HEK293 (cell line): Measurements from ENCODE around the gene RASSF3.

ENCODE experiments used
- CTCF ChIA-PET: fragments of 350-600 bp; formaldehyde crosslinking; extraction: SDS; loops from one replicate; lab custom pipeline; 2021; ENCODE audit warnings: antibody characterized with exemption; lab: Yijun Ruan, JAX
- POLR2A ChIA-PET: fragments of 300-600 bp; formaldehyde crosslinking; extraction: SDS; loops from one replicate; lab custom pipeline; 2020; ENCODE audit warnings: antibody characterized with exemption, inconsistent platforms; lab: Yijun Ruan, JAX
- H3K27ac ChIP-seq: fragments of 200-500 bp; sonication (Bioruptor generic); 2 replicates; pipeline ENCODE4 v1.5.1; 2014; ENCODE audit warnings: low read depth, low read length, control low read depth, inconsistent platforms; ENCODE audit errors: extremely low read depth
- H3K36me3 ChIP-seq, 2 experiments: fragments of 200-500 bp in 1 of 2; sonication (Bioruptor generic) in 1 of 2; 1 replicate in 1 of 2; 2 replicates in 1 of 2; pipeline ENCODE4 v1.5.1; 2014 to 2017; ENCODE audit warnings: inconsistent platforms in 2 of 2, low read length in 2 of 2; ENCODE audit not compliant: control insufficient read depth in 2 of 2, insufficient read depth in 1 of 2
- H3K4me1 ChIP-seq: fragments of 200-500 bp; sonication (Bioruptor generic); 2 replicates; pipeline ENCODE4 v1.5.1; 2014; ENCODE audit warnings: mild to moderate bottlenecking, low read length, inconsistent platforms; ENCODE audit not compliant: control insufficient read depth, insufficient read depth
- H3K4me3 ChIP-seq: 2 replicates; pipeline ENCODE4 v1.5.1; 2011; ENCODE audit warnings: low read depth, mild to moderate bottlenecking, control low read depth, low read length, moderate library complexity
- H3K9me3 ChIP-seq: fragments of 200-500 bp; sonication (Bioruptor generic); 2 replicates; pipeline ENCODE4 v1.5.1; 2014; ENCODE audit warnings: low read depth, low read length, inconsistent platforms; ENCODE audit not compliant: control insufficient read depth, insufficient read depth
- GLI2 ChIP-seq: fragments of 450-650 bp; formaldehyde crosslinking; IDR thresholded peaks from 2 replicates; pipeline ENCODE4; 2017; ENCODE audit warnings: missing biosample characterization, missing genetic modification characterization, low read depth, borderline replicate concordance
- KLF1 ChIP-seq: fragments of 450-650 bp; formaldehyde crosslinking; IDR thresholded peaks from 2 replicates; pipeline ENCODE4 v1.5.1; 2016; ENCODE audit warnings: missing biosample characterization, missing genetic modification characterization
- PBX3 ChIP-seq: sonication (generic); formaldehyde crosslinking; IDR thresholded peaks from 2 replicates; pipeline ENCODE4 v1.8.1; 2022; ENCODE audit warnings: mild to moderate bottlenecking, moderate library complexity, missing genetic modification reagents
- TSHZ1 ChIP-seq: fragments of 450-650 bp; formaldehyde crosslinking; IDR thresholded peaks from 2 replicates; pipeline ENCODE4 v1.5.1; 2016; ENCODE audit warnings: missing biosample characterization, missing genetic modification characterization, borderline replicate concordance
- ZBTB17 ChIP-seq: fragments of 450-650 bp; formaldehyde crosslinking; IDR thresholded peaks from 2 replicates; pipeline ENCODE4 v1.5.1; 2016; ENCODE audit warnings: missing biosample characterization, missing genetic modification characterization
- ZBTB6 ChIP-seq: fragments of 450-650 bp; formaldehyde crosslinking; IDR thresholded peaks from 2 replicates; pipeline ENCODE4 v1.5.1; 2017; ENCODE audit warnings: missing biosample characterization, missing genetic modification characterization
- ZFP41 ChIP-seq: fragments of 450-650 bp; formaldehyde crosslinking; IDR thresholded peaks from 2 replicates; pipeline ENCODE4 v1.5.1; 2016; ENCODE audit warnings: missing biosample characterization, missing genetic modification characterization, borderline replicate concordance
- ZIC2 ChIP-seq: fragments of 450-650 bp; formaldehyde crosslinking; IDR thresholded peaks from 2 replicates; pipeline ENCODE4 v1.5.1; 2016; ENCODE audit warnings: missing biosample characterization, missing genetic modification characterization
- ZNF18 ChIP-seq: fragments of 450-650 bp; formaldehyde crosslinking; IDR thresholded peaks from 2 replicates; pipeline ENCODE4 v1.5.1; 2016; ENCODE audit warnings: missing biosample characterization, missing genetic modification characterization
- ZNF23 ChIP-seq: fragments of 450-650 bp; formaldehyde crosslinking; IDR thresholded peaks from 2 replicates; pipeline ENCODE4 v1.5.1; 2016; ENCODE audit warnings: missing biosample characterization, missing genetic modification characterization, borderline replicate concordance
- ZNF530 ChIP-seq: fragments of 450-650 bp; formaldehyde crosslinking; IDR thresholded peaks from 2 replicates; pipeline ENCODE4 v1.5.1; 2016; ENCODE audit warnings: low read depth, missing biosample characterization, missing genetic modification characterization
- ZNF549 ChIP-seq: fragments of 450-650 bp; IDR thresholded peaks from 2 replicates; pipeline ENCODE4 v1.5.1; 2018; ENCODE audit warnings: missing biosample characterization, missing genetic modification characterization, mild to moderate bottlenecking, inconsistent platforms, moderate library complexity
- ZNF571 ChIP-seq: fragments of 450-650 bp; formaldehyde crosslinking; IDR thresholded peaks from 2 replicates; pipeline ENCODE4 v1.5.0; 2017; ENCODE audit warnings: missing biosample characterization, missing genetic modification characterization
- ZNF621 ChIP-seq: fragments of 450-650 bp; formaldehyde crosslinking; IDR thresholded peaks from 2 replicates; pipeline ENCODE4 v1.5.1; 2017; ENCODE audit warnings: missing biosample characterization, missing genetic modification characterization
- ZNF792 ChIP-seq: fragments of 450-650 bp; formaldehyde crosslinking; IDR thresholded peaks from 2 replicates; pipeline ENCODE4 v1.5.1; 2016; ENCODE audit warnings: missing biosample characterization, missing genetic modification characterization

The RASSF3 gene

GRCh38 chr12:64706857-64707256 lies 96.6 kb downstream of the RASSF3 start:
- H3K4me3 ChIP-seq: no peak overlapping the region
- no peak for TF ChIP-seq ZNF792 (tag by site-specific recombination)
- TF ChIP-seq ZNF530: no peak
- TF ChIP-seq ZNF23 (tag by site-specific recombination): no peak
- TF ChIP-seq PBX3 (CRISPR knock-in tag): no peak
- TF ChIP-seq ZBTB6: no peak
- no peak for TF ChIP-seq ZBTB17 (tag by site-specific recombination)
- H3K9me3 ChIP-seq: no peaks in the 10 kb centered on the region
- no peaks in the 10 kb centered on the region for H3K4me1 ChIP-seq
- H3K36me3 ChIP-seq: no peaks in the 10 kb centered on the region
- no peak overlapping the region for H3K27ac ChIP-seq
- POLR2A ChIA-PET: interaction anchor here (0.6 kb wide), 1 partner anchor 193 kb away, joined by 5 read pairs; no protein-coding TSS in a partner anchor
- CTCF ChIA-PET: interaction anchor here (0.5 to 3.9 kb wide), 6 partner anchors 10 to 265 kb away, joined by 3 to 20 read pairs (median 4); no protein-coding TSS in a partner anchor

- Histone ChIP-seq H3K4me3 (no peak overlapping the region), H3K36me3 (no peaks in the 10 kb centered on the region), H3K4me1 (no peaks in the 10 kb centered on the region), H3K9me3 (no peaks in the 10 kb centered on the region), H3K27ac (no peak overlapping the region)
- ChIA-PET POLR2A (interaction anchor here (0.6 kb wide), 1 partner anchor 194 kb away, joined by 5 read pairs; no protein-coding TSS in a partner anchor), CTCF (interaction anchor here (0.5 to 3.9 kb wide), 6 partner anchors 10 to 266 kb away, joined by 3 to 20 read pairs (median 4); no protein-coding TSS in a partner anchor)
- TF ChIP-seq KLF1 (no peak), ZFP41 (tag by site-specific recombination) (no peak), ZIC2 (tag by site-specific recombination) (no peak), ZNF18 (tag by site-specific recombination) (no peak), ZNF571 (no peak), ZNF530 (no peak), TSHZ1 (no peak), GLI2 (tag by site-specific recombination) (no peak), ZNF621 (tag by site-specific recombination) (no peak), ZNF549 (tag by site-specific recombination) (no peak)
These were observed 97.1 kb downstream of the RASSF3 start for GRCh38 chr12:64707362-64707761.
